ENCODE measurements around the gene RUNX1. TPM values are rescaled to one million over a fixed set of nuclear protein-coding genes. Genes with fewer than 3 reads are reported as not detected.

The RUNX1 gene
- polyA plus RNA-seq, 1 donor = 9.2 TPM

GRCh38 chr21:34790834-34791233, 258.3 kb downstream of the RUNX1 start:
- 62% methylated on average over 3 of the region's 3 CpGs for WGBS (ENCODE audit: insufficient coverage, low lambda C conversion rate)
- no peaks in the 10 kb centered on the region for H3K36me3 ChIP-seq (ENCODE audit: control insufficient read depth, insufficient read depth, low read length)

GRCh38 chr21:34790341-34790740, 258.8 kb downstream of the RUNX1 start:
- H3K36me3 ChIP-seq (ENCODE audit: control insufficient read depth, insufficient read depth, low read length) = no peaks in the 10 kb centered on the region
- WGBS (ENCODE audit: insufficient coverage, low lambda C conversion rate) = no CpG with 5 or more reads among the region's 6 CpGs

More at GRCh38 chr21:34790834-34791233, 258.3 kb downstream of the RUNX1 start:
- DNase-seq = no peak
- Histone ChIP-seq H3K27me3 (ENCODE audit: control insufficient read depth, insufficient read depth, low read length) (no peaks in the 10 kb centered on the region), H3K27ac (ENCODE audit: low read length) (no peak overlapping the region), H3K9me3 (ENCODE audit: control insufficient read depth, low read depth, low read length) (no peaks in the 10 kb centered on the region), H3K4me3 (ENCODE audit: low read length) (no peak overlapping the region), H3K4me1 (ENCODE audit: control insufficient read depth, insufficient read depth, low read length) (peaks cover 16% of the 10 kb centered on the region)

GRCh38 chr21:34788879-34789278, 260.2 kb downstream of the RUNX1 start:
- Histone ChIP-seq H3K27ac (ENCODE audit: low read length) (no peak overlapping the region), H3K36me3 (ENCODE audit: control insufficient read depth, insufficient read depth, low read length) (no peaks in the 10 kb centered on the region), H3K9me3 (ENCODE audit: control insufficient read depth, low read depth, low read length) (no peaks in the 10 kb centered on the region), H3K4me3 (ENCODE audit: low read length) (no peak overlapping the region), H3K27me3 (ENCODE audit: control insufficient read depth, insufficient read depth, low read length) (no peaks in the 10 kb centered on the region), H3K4me1 (ENCODE audit: control insufficient read depth, insufficient read depth, low read length) (no peaks in the 10 kb centered on the region)
- 86% methylated on average over 1 of the region's 1 CpG for WGBS (ENCODE audit: insufficient coverage, low lambda C conversion rate)
- DNase-seq = no peak

More at GRCh38 chr21:34790341-34790740, 258.8 kb downstream of the RUNX1 start:
- H3K9me3 ChIP-seq (ENCODE audit: control insufficient read depth, low read depth, low read length) = no peaks in the 10 kb centered on the region
- DNase-seq = no peak
- peaks cover 11% of the 10 kb centered on the region for H3K4me1 ChIP-seq (ENCODE audit: control insufficient read depth, insufficient read depth, low read length)
- no peak overlapping the region for H3K4me3 ChIP-seq (ENCODE audit: low read length)
- H3K27me3 ChIP-seq (ENCODE audit: control insufficient read depth, insufficient read depth, low read length) = no peaks in the 10 kb centered on the region
- no peak overlapping the region for H3K27ac ChIP-seq (ENCODE audit: low read length)

- H3K4me1 ChIP-seq (ENCODE audit: control insufficient read depth, insufficient read depth, low read length) = no peaks in the 10 kb centered on the region
- H3K4me3 ChIP-seq (ENCODE audit: low read length) = no peak overlapping the region
- WGBS (ENCODE audit: insufficient coverage, low lambda C conversion rate) = 100% methylated on average over 1 of the region's 2 CpGs
- no peak overlapping the region for H3K27ac ChIP-seq (ENCODE audit: low read length)
- no peaks in the 10 kb centered on the region for H3K36me3 ChIP-seq (ENCODE audit: control insufficient read depth, insufficient read depth, low read length)
- H3K27me3 ChIP-seq (ENCODE audit: control insufficient read depth, insufficient read depth, low read length) = no peaks in the 10 kb centered on the region
- DNase-seq = no peak
- no peaks in the 10 kb centered on the region for H3K9me3 ChIP-seq (ENCODE audit: control insufficient read depth, low read depth, low read length)
Measured at GRCh38 chr21:34783815-34784214, 265.3 kb downstream of the RUNX1 start.

- WGBS (ENCODE audit: insufficient coverage, low lambda C conversion rate) = 88% methylated on average over 3 of the region's 11 CpGs
- Histone ChIP-seq H3K9me3 (ENCODE audit: control insufficient read depth, low read depth, low read length) (no peaks in the 10 kb centered on the region), H3K27me3 (ENCODE audit: control insufficient read depth, insufficient read depth, low read length) (no peaks in the 10 kb centered on the region), H3K27ac (ENCODE audit: low read length) (no peak overlapping the region), H3K36me3 (ENCODE audit: control insufficient read depth, insufficient read depth, low read length) (no peaks in the 10 kb centered on the region), H3K4me3 (ENCODE audit: low read length) (no peak overlapping the region), H3K4me1 (ENCODE audit: control insufficient read depth, insufficient read depth, low read length) (no peaks in the 10 kb centered on the region)
- no peak for DNase-seq
Measured at GRCh38 chr21:34782506-34783360, 266.4 kb downstream of the RUNX1 start.

- H3K9me3 ChIP-seq (ENCODE audit: control insufficient read depth, low read depth, low read length) = no peaks in the 10 kb centered on the region
- no peaks in the 10 kb centered on the region for H3K36me3 ChIP-seq (ENCODE audit: control insufficient read depth, insufficient read depth, low read length)
- WGBS (ENCODE audit: insufficient coverage, low lambda C conversion rate) = no CpG with 5 or more reads among the region's 7 CpGs
- no peaks in the 10 kb centered on the region for H3K4me1 ChIP-seq (ENCODE audit: control insufficient read depth, insufficient read depth, low read length)
- no peak for DNase-seq
- H3K4me3 ChIP-seq (ENCODE audit: low read length) = no peak overlapping the region
- H3K27ac ChIP-seq (ENCODE audit: low read length) = no peak overlapping the region
- no peaks in the 10 kb centered on the region for H3K27me3 ChIP-seq (ENCODE audit: control insufficient read depth, insufficient read depth, low read length)
Measured at GRCh38 chr21:34781526-34781925, 267.6 kb downstream of the RUNX1 start.

- no peak overlapping the region for H3K4me3 ChIP-seq (ENCODE audit: low read length)
- no peak for DNase-seq
- no CpG with 5 or more reads among the region's 2 CpGs for WGBS (ENCODE audit: insufficient coverage, low lambda C conversion rate)
- H3K27ac ChIP-seq (ENCODE audit: low read length) = no peak overlapping the region
- H3K36me3 ChIP-seq (ENCODE audit: control insufficient read depth, insufficient read depth, low read length) = no peaks in the 10 kb centered on the region
- H3K27me3 ChIP-seq (ENCODE audit: control insufficient read depth, insufficient read depth, low read length) = no peaks in the 10 kb centered on the region
- no peaks in the 10 kb centered on the region for H3K9me3 ChIP-seq (ENCODE audit: control insufficient read depth, low read depth, low read length)
- H3K4me1 ChIP-seq (ENCODE audit: control insufficient read depth, insufficient read depth, low read length) = no peaks in the 10 kb centered on the region
Measured at GRCh38 chr21:34779860-34780259, 269.2 kb downstream of the RUNX1 start.

GRCh38 chr21:34775793-34776192, 273.3 kb downstream of the RUNX1 start:
- no peak for DNase-seq
- no peaks in the 10 kb centered on the region for H3K36me3 ChIP-seq (ENCODE audit: control insufficient read depth, insufficient read depth, low read length)
- no peak overlapping the region for H3K27ac ChIP-seq (ENCODE audit: low read length)
- no peaks in the 10 kb centered on the region for H3K4me1 ChIP-seq (ENCODE audit: control insufficient read depth, insufficient read depth, low read length)
- no peaks in the 10 kb centered on the region for H3K27me3 ChIP-seq (ENCODE audit: control insufficient read depth, insufficient read depth, low read length)
- H3K9me3 ChIP-seq (ENCODE audit: control insufficient read depth, low read depth, low read length) = no peaks in the 10 kb centered on the region
- no peak overlapping the region for H3K4me3 ChIP-seq (ENCODE audit: low read length)
- WGBS (ENCODE audit: insufficient coverage, low lambda C conversion rate) = no CpG with 5 or more reads among the region's 7 CpGs

- no CpG with 5 or more reads among the region's 2 CpGs for WGBS (ENCODE audit: insufficient coverage, low lambda C conversion rate)
Measured at GRCh38 chr21:34774750-34775149, 274.4 kb downstream of the RUNX1 start.

GRCh38 chr21:34771512-34772028, 277.5 kb downstream of the RUNX1 start:
- Histone ChIP-seq H3K4me3 (ENCODE audit: low read length) (no peak overlapping the region), H3K9me3 (ENCODE audit: control insufficient read depth, low read depth, low read length) (no peaks in the 10 kb centered on the region), H3K36me3 (ENCODE audit: control insufficient read depth, insufficient read depth, low read length) (no peaks in the 10 kb centered on the region), H3K27ac (ENCODE audit: low read length) (no peak overlapping the region), H3K4me1 (ENCODE audit: control insufficient read depth, insufficient read depth, low read length) (no peaks in the 10 kb centered on the region), H3K27me3 (ENCODE audit: control insufficient read depth, insufficient read depth, low read length) (no peaks in the 10 kb centered on the region)
- DNase-seq = no peak
- WGBS (ENCODE audit: insufficient coverage, low lambda C conversion rate) = no CpG with 5 or more reads among the region's 6 CpGs

More at GRCh38 chr21:34774750-34775149, 274.4 kb downstream of the RUNX1 start:
- DNase-seq = no peak
- H3K27me3 ChIP-seq (ENCODE audit: control insufficient read depth, insufficient read depth, low read length) = no peaks in the 10 kb centered on the region
- H3K9me3 ChIP-seq (ENCODE audit: control insufficient read depth, low read depth, low read length) = no peaks in the 10 kb centered on the region
- H3K36me3 ChIP-seq (ENCODE audit: control insufficient read depth, insufficient read depth, low read length) = no peaks in the 10 kb centered on the region
- no peak overlapping the region for H3K4me3 ChIP-seq (ENCODE audit: low read length)
- no peaks in the 10 kb centered on the region for H3K4me1 ChIP-seq (ENCODE audit: control insufficient read depth, insufficient read depth, low read length)
- H3K27ac ChIP-seq (ENCODE audit: low read length) = no peak overlapping the region

Measured in large intestine (tissue), 3 donors.